ENCODE measurements around the gene HMGB1.

DNA sequence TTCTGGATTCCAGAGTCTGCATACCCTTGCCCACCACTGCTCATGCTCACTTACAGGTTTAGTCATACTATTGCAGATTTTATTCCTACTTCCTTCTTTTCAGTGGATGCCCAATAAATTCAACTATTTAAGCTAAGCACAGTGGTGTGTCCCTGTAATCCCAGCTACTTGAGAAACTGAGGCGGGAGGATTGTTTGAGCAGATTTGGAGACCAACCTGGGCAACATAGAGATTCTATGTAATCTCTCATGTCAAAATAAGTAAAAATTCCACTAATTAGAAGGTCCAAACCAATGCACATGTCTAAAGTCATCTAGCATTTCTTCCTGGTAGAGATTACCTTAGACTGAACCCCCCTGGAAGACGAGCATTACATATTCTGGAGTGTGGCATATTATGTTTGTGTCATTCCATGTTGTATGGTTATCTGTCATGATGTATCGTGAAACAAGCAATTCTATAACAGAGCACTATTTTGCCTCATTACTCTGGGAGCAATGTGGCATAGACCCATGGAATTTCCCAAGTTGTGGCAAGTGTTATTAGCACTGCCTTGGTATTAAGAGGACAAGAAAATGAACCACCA is 8.3 kb downstream of the HMGB1 start:
- TF ChIP-seq, protein P1, sequence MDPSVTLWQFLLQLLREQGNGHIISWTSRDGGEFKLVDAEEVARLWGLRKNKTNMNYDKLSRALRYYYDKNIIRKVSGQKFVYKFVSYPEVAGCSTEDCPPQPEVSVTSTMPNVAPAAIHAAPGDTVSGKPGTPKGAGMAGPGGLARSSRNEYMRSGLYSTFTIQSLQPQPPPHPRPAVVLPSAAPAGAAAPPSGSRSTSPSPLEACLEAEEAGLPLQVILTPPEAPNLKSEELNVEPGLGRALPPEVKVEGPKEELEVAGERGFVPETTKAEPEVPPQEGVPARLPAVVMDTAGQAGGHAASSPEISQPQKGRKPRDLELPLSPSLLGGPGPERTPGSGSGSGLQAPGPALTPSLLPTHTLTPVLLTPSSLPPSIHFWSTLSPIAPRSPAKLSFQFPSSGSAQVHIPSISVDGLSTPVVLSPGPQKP (IDR thresholded peaks at IDR 0.05; ENCODE audit: borderline replicate concordance, low read depth, low read length) = no peak
- TF ChIP-seq, protein P2, sequence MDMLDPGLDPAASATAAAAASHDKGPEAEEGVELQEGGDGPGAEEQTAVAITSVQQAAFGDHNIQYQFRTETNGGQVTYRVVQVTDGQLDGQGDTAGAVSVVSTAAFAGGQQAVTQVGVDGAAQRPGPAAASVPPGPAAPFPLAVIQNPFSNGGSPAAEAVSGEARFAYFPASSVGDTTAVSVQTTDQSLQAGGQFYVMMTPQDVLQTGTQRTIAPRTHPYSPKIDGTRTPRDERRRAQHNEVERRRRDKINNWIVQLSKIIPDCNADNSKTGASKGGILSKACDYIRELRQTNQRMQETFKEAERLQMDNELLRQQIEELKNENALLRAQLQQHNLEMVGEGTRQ (IDR thresholded peaks at IDR 0.05; ENCODE audit: low read depth, low read length) = no peak
- TF ChIP-seq, protein P3, sequence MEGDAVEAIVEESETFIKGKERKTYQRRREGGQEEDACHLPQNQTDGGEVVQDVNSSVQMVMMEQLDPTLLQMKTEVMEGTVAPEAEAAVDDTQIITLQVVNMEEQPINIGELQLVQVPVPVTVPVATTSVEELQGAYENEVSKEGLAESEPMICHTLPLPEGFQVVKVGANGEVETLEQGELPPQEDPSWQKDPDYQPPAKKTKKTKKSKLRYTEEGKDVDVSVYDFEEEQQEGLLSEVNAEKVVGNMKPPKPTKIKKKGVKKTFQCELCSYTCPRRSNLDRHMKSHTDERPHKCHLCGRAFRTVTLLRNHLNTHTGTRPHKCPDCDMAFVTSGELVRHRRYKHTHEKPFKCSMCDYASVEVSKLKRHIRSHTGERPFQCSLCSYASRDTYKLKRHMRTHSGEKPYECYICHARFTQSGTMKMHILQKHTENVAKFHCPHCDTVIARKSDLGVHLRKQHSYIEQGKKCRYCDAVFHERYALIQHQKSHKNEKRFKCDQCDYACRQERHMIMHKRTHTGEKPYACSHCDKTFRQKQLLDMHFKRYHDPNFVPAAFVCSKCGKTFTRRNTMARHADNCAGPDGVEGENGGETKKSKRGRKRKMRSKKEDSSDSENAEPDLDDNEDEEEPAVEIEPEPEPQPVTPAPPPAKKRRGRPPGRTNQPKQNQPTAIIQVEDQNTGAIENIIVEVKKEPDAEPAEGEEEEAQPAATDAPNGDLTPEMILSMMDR (conservative IDR thresholded peaks at IDR 0.05; ENCODE audit: low read depth, low read length) = no peak
- TF ChIP-seq POLR2A (IDR thresholded peaks at IDR 0.05; ENCODE audit: low read depth, low read length) = no peak
- no peak for TF ChIP-seq BHLHE40 (IDR thresholded peaks at IDR 0.05; ENCODE audit: low read depth, low read length)
